PC-3 (cell line): ENCODE measurements around the gene GLRX.
"Not testable (repeated sequence)": the region's sequence is repeated elsewhere in the genome, so short reads cannot be mapped to it uniquely, and the experiment has no call there.

Source experiments
- CTCF ChIP-seq: fragments of 300-600 bp; sonication (generic); conservative IDR thresholded peaks from 2 replicates; pipeline ENCODE4 v1.5.1; 2017; ENCODE audit warnings: antibody characterized with exemption, low read depth, mild to moderate bottlenecking, low read length
- EZH2 ChIP-seq: fragments of 300-600 bp; sonication (generic); IDR thresholded peaks from one replicate; pipeline ENCODE4 v1.6.1; 2017; ENCODE audit warnings: antibody characterized with exemption, mild to moderate bottlenecking, low read length; ENCODE audit not compliant: unreplicated experiment
- EZH2phosphoT487 ChIP-seq: fragments of 300-600 bp; sonication (generic); IDR thresholded peaks from 2 replicates; pipeline ENCODE4 v1.6.1; 2018; ENCODE audit warnings: mild to moderate bottlenecking, antibody characterized with exemption, low read length, borderline replicate concordance

GRCh38 chr5:95811126-95811423, 11.5 kb downstream of the GLRX start:
- not testable (repeated sequence) for TF ChIP-seq CTCF, EZH2, EZH2phosphoT487
